ENCODE measurements around the gene TGM3.

TGM3 gene

DNA sequence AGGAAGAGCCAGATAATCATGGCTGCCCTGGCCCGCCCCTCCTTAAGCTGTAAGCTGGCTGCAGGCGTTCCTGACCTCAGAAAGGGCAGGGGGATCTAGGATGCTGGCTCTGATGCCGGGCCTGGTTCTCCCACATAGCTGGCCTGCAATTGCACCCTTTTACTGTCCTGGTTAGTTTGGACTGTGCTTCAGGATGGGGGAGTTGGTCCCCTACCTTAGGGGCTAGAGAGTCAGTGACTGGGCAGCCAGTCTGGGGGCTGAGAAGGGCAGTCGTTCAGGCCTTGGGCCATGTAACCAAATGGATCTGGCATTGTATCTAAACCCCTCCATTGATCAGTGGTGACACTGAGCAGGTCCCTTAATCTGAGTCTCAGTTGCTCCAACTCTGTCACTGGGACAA lies 40.7 kb downstream of the TGM3 start:
- no peak for DNase-seq (ENCODE audit: low spot score)

DNA sequence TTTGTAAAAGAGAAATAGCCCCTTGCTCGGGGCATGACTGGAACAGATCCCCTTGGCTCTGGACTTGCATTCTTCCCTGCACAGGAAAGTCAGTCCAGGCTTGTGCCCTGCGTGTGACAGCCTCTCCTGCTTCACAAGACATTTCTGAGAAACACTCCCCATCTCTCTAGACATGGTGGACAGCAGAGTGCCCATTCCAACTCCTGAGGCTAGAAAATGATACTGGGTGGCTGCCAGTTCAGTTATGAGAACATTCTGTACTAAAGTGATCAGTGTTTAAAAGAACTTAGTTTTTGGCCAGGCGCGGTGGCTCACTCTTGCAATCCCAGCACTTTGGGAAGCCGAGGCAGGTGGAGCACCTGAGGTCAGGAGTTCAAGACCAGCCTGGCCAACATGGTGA lies 41.3 kb downstream of the TGM3 start:
- DNase-seq (ENCODE audit: low spot score): no peak

DNA sequence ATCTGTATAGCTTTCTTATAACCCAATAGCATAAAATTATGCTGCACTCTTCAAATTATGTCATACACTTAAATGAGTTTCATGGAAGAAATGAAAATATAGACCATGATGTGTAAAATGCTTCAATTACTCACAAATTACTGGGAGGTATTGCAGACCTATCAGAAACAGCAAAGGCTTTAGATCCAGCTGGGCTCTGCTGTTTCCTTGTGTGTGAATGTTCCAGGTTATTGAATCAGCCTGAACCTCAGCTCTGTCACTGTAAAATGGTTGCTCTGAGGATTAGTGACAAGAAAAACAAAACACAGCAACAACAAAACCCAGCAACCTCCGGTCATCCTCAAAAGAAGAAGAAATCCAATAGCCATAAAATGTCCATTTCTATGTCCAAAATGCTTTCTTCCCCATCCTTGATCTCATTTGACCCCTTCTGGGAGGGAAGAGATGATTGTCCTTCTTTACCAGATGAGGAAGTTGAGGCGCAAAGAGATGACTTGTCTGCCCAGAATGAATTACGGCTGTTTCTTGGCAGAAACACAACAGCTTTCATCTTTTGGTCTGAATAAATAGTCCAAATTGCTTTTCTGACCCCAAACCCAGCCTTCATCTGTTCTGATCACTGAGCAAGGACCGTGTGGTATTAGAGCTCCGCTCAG lies 42.7 kb downstream of the TGM3 start:
- DNase-seq (ENCODE audit: low spot score): no peak

DNA sequence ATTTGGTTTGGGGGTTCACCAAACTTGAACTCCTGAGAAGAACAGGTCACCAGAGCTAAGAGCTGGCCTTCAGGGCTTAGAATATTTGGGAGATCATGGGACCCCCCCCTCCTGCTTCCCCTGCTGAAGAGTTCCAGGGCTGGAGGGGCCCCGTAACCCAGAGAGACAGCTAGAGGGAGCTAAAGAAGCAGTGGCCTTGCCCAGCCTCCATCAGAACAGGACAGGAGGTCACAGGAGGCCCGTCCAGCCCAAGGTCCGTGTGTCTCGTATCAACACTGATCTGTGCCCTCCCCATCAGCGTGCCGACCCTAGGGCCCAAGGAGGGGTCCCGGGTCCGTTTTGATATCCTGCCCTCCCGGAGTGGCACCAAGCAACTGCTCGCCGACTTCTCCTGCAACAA lies 44.3 kb downstream of the TGM3 start:
- no peak for DNase-seq (ENCODE audit: low spot score)

DNA sequence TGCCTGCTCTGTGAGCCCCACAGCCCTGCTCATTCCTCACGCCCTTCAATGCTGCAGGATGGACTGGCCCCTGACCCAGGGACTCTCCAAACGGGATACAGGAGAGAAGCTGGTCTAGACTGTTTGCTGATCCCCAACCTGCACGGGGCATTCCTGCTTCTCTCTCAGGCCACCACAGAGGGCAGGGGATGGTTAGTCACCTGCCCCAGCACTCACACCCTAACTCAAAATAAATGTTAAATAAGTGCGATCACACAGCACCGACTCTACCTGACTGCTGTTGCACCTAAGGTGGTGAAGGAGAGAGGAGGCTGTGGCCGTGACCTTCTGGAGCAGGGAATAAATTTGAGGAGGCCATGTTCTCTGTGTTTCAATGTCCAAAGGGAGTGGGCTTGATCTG lies 45.0 kb downstream of the TGM3 start:
- DNase-seq (ENCODE audit: low spot score): no peak

DNA sequence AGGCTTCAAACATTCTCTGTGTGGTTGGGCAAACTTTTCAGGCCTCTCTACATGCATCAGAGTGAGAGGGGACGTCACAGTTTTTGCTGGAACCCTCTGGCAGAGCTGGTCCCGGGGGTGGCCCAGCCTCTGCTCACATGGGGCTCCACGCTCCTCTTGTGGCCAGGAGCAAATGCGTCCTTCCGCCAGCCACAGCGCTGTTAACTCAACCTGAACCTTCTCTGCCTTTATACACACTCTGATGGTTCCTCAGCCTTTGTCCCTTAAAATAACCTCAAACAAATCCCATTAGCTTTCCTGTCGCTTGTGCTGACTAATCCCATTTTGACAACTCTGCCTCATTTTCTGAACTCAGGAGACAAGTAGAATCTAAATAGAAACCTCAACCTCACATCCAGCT lies 45.5 kb downstream of the TGM3 start:
- DNase-seq (ENCODE audit: low spot score): no peak

DNA sequence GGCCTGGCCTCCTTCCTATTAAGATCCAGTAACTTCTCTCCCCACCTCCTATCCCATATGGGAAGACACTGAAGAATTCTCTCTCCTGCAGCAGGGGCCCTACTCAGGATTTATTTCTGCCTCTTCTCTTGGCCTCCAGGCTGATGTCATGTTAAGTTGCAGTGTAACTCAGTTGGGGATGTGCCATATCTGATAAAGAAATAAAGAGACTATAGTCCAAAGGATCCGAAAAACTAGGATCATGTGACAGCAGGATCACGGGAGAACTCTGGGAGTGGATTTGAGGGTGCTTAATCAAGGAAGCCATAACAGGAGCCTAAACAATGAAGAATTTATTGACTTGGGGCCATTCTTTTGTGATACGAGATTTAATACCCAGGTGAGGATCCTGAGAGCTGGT lies 46.4 kb downstream of the TGM3 start:
- no peak for DNase-seq (ENCODE audit: low spot score)

DNA sequence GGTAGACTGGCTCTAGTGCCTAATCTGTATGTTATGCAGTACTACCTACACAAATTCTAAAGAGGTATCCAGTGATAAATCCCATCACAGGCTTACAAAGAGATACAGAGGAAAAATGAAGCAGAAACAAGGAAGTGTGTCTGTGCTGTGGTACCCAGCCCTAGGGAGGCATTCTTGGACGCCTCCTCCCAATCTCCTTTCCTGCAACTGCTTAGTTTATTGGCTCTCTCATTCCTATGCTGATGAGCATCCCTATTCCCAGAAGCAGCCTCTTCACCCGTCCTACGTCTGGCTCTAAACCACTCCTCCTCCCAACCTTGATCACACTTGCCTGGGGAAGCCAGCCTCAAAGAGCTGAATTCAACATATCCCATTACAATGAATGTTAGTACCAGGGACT lies 50.4 kb downstream of the TGM3 start:
- no peak for DNase-seq (ENCODE audit: low spot score)

DNA sequence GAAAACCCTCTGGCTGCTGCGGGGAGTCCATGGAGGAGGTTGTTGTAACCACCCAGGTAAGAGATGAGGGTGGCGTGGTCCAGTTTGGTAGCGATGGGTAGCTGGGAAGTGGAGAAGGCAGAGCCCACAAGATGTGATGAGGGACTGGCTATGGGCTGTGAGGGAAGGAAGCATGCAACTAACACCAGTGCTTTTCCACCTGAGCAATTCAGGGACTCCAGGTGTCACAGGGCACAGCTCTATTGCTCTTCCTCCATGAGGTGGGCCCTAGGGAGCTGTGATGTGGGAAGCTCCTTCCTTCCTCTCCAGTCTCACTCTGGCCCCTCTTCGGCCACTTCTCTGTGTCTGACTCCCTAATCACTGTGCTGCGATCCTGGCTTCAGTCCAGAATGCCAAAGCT lies 52.5 kb downstream of the TGM3 start:
- no peak for DNase-seq (ENCODE audit: low spot score)

DNA sequence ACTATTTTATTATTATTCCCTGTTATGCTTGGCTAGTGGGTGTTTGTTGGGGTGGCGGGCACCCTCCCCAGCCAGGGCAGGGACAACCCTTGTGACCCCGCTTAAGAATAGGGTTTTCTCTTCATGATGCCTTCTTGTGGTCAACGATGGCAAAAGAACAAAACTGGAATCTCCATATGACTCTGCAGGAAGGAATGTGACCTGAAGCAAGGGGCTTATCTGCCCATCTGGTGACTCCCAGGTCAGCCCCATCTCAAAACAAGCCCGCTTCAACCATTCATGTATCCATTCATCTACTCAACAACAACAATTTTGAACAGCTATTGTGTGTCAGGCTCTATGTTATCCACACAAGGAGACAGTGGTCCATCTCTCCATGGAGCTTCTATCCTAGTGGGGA lies 54.0 kb downstream of the TGM3 start:
- no peak for DNase-seq (ENCODE audit: low spot score)

DNA sequence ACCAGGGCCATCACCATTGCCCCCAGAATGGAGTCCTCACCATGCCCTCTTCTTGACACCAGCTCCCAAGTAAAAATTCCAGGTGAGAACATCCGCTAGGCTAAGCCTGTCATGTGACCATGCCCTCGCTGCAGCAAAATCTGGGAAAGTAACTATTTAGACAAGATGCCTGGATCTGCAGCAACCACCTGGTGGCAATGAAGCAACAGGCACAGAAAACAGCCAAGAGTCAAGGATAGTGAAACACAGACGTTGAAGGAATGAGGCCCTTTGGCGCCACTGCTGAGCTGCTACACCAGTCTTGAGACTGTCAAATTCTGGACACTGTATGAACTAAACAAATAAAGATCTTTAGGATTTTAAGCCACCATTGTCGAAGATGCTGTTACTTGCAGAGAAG lies 54.8 kb downstream of the TGM3 start:
- no peak for DNase-seq (ENCODE audit: low spot score)

DNA sequence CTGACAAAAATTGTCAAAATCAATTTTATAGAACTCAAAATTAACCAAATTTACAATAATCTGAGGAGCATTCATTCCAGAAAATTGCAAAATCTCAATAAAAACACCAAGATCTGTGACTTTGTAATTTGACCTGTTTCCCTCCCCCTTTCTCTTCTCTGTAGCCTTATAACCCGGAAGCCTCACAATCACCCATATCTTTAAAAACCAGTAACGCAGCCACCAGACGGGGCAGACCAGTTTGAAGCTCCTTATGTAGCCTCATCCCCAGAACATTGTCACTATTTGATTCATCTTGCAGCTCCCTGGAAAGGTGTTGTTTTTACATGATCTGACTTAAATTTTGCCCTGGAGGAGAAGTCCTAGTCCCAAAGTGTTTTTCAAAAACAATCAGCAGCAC lies 57.4 kb downstream of the TGM3 start:
- DNase-seq (ENCODE audit: low spot score): no peak

DNA sequence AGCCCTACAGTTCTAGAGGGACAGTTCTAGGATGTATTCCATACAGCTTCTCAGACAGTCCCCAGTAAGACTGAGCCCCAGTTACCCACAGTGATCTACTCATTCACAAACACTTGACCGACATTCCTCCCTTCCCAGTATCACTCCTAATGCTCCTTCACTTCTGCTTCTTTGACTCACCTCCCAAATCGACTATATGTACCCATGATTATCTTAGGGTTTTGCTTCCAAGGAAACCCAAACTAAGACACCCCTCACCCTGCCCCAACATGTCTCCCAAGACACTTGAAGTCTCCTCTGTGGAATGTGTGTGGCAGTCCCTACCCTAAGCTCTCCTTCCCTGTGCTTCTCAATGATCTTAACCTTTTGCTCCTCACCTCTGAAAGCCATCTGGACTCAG lies 61.3 kb downstream of the TGM3 start:
- no peak for DNase-seq (ENCODE audit: low spot score)

DNA sequence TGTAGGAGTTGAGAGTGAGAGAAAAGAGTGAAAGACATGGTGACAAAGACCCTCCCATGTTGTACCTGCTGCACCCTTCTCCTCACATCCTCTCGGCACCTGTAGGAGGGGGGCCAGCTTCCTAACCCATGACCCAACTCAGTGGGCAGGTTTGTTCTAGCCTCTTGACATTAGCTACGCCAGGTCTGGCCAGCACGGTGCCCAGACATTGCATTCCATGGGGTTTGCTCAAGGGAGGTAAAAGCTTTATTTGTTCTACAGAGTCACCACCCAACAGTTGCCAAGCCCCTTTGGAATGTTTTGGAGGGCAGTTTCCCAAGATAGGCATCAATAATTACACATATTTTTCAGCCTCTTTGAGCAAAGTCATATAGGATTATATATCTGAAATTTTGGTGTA lies 62.2 kb downstream of the TGM3 start:
- no peak for DNase-seq (ENCODE audit: low spot score)

DNA sequence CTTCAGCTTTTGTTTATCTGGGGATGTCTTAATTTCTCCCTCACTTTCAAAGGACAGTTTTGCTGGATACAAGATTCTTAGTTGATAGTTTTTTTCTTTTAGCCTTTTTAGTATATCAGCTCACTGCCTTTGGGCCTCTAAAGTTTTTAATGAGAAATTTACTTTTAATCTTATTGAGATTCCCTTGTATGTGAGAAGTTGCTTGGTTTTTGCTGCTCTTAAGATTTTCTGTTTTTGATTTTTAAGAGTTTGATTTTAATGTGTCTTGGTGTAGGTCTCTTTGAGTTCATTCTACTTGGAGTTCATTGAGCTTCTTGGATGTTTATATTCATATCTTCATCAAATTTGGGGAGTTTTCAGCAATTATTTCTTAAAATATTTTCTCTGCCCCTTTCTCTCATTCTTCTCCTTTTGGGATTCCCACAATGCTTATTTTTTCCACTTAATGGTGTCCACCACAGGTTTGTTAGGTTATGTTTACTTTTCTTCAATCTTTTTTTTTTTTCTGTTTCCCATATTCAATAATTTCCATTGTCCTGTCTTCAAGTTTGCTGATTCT lies 65.3 kb downstream of the TGM3 start:
- no peak for DNase-seq (ENCODE audit: low spot score)

DNA sequence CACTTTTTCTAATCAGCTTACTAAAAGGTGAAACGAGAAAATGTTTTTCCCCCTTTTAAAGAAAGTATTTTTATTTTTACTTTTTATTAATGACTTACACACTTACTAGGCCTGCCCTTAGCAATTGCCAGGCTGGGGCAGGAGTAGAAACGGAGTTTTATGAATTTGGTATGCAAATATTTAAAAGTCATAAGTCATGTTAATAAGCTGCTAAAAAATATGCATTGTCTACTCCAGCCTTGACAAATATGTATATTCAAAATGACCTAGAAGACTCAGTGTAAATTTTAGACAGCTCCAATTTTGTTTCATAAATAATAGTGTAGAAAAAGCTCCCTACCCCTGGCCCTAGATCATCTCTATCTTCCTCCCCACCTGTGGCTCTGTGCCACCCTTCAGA lies 67.4 kb downstream of the TGM3 start:
- no peak for DNase-seq (ENCODE audit: low spot score)

DNA sequence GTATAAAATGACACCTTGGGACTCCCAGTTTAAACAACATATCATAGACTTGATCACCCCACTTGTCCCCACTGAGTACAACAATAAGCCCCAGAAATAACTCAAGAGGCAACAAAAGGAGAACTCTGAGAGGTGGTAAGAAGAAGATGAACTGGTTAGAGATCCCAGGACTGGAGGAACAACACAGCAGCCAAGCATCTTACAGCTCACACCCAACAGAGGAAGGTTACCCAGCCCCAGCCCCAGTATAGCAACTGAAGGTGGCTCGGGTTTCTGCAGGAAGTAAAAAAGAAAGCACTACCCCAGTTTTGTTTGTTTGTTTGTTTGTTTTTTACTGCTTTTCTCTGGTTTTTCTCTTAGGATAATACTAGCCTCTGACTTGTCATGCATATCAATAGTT lies 67.8 kb downstream of the TGM3 start:
- no peak for DNase-seq (ENCODE audit: low spot score)

DNA sequence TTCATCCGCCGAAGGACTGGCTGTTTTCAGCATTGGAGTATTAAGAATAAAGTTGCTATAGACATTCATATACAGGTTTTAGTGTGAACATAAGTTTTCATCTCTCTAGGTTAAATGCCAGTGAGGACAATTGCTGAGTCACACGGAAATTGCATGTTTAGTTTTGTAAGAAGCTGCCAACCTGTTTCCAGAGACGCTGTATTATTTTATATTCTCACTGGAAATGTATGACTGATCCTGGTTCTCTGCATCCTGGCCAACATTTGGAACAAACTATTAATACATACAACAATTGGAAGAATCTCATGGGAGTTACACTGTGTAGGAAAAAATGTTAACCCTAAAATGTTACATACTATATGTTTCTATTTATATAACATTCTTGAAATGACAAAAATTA lies 68.2 kb downstream of the TGM3 start:
- no peak for DNase-seq (ENCODE audit: low spot score)

DNA sequence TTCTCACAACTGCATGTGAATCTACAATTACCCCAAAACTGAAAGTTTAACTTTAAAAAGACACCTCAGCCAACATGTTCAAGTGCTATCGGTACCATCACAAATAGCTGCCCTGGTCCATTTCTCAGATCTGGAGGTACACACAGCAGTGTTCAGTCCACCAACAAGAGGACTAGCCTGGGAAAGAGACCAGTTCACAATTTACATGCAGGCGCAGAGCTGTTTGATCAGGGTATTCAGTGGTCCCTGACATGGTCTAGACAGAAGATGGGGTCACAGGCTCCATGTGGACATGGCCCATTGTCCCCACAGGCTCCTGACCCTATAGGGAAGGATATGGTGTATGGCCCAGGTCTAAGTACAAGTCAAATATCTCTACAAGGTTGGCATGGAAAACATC lies 69.3 kb downstream of the TGM3 start:
- no peak for DNase-seq (ENCODE audit: low spot score)

DNA sequence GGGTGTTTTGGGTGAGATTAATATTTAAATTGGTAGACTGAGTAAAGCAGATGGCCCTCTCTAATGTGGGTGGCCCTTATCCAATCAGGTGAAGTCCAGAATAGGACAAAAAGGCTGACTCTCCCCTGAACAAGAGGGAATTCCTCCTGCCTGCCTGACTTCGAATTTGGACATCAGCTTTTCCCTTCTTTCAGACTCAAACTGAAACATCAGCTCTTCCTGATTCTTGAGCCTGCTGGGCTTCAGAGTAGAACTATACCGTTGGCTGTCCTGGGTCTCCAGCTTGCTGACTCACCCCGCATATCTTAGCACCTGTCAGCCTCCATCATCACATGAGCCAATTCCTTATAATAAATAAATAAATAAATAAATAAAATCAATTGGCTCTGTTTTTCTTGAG lies 69.9 kb downstream of the TGM3 start:
- no peak for DNase-seq (ENCODE audit: low spot score)

DNA sequence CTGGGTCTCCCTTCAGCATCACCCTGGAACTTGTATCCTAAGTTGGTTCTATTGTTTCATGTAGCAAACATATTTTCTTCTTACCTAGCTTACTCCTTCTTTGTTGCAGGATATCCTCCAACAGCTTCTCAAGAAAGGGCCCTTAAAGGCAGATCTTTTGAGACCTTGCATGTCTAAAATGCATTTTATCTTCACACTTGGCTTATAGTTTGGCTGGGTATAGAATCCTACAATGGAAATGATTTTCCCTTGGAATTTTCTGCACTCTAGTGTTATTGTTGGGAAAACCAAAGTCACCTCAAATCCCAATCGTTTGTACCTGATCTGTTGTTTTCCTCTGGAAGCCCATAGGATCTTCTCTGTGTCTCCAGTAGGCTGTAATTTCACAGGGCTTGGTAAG lies 72.8 kb downstream of the TGM3 start:
- DNase-seq (ENCODE audit: low spot score): no peak

DNA sequence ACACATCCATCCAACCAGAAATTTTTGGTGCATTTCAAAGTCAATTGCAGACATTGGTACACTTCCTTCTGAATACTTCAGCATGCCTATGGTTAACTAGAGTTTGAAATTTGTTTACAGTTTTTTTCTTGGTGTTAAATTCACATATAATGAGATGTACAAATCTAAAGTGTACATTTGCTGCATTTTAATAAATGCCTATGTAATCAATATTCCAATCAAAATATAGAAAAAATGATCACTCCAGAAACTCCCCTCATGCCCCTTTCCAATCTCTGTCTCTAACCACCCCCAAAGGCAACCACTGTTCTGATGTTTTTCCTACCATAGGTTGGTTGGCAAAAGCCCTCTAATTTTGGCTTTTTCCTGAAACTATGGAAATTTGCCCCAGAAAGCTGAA lies 77.3 kb downstream of the TGM3 start:
- DNase-seq (ENCODE audit: low spot score): no peak

DNA sequence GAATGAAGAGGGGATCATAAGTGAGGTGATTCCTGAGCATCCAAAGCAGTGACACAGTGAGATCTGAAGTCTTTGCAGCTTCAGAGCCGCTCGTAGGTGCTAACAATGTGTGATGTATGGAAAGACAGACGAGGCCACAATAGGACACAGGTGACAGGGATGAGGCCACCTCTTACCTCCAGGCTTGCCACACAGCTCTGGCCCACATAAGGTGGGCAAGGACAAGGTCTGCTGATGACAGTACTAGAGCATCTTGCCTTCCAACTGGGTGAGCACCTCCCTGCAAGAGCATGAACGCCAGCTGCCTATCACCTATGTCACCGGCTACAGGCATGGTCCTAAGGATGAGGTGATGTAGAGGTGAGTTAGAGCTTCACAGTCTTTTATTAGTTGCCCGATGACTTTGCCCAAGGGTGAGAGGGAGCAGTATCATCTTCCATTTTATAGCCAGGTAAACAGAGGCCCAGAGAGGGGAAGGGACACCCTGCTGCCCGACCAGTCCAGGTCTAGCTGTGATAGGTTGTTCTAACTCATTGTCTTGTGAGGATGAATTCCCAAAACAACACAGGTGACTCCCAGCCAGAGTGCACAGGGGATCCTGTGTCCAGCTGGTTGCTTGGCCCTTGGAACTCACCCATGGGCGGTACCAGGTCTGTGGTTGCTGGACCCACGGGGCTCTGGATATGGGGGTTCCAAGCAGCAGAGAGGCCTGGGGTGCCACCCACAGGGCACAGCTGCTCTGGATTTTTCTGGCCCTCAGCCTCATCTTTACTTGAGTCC lies 78.7 kb downstream of the TGM3 start:
- no peak for DNase-seq (ENCODE audit: low spot score)

DNA sequence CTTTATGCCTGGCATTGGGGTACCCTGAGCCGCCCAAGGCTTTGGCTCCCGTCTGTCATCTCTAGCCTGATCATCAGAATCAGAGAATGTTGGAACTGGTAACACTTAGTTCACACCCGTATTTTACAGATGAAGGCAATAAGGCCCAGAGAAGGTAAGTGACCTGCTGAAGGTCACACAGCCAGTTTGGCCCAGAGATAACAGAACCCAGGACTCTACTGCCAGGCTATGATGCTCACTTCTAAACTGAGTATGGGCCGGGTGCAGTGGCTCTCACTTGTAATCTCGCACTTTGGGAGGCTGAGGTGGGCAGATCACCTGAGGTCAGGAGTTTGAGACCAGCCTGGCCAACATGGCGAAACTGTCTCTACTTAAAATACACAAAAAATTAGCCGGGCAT lies 83.1 kb downstream of the TGM3 start:
- DNase-seq (ENCODE audit: low spot score): no peak
